Endothelial cell of umbilical vein (primary cell): ENCODE measurements around the gene ERICH3.

ENCODE experiments used
- MYC ChIP-seq: IDR thresholded peaks from one replicate; pipeline ENCODE4 v1.6.1; 2011; ENCODE audit warnings: mild to moderate bottlenecking, low read depth, low read length
- POLR2A ChIP-seq: IDR thresholded peaks from 2 replicates; pipeline ENCODE4 v1.6.1; 2012; ENCODE audit warnings: low read depth, mild to moderate bottlenecking, control low read depth, low read length
- TF ChIP-seq, protein P1 (sequence below), 2 donors: IDR thresholded peaks; 1 replicate in 1 of 2; 2 replicates in 1 of 2; pipeline ENCODE4 v1.5.1; 2011; ENCODE audit warnings: low read length in 2 of 2, mild to moderate bottlenecking in 2 of 2, moderate library complexity in 2 of 2, control low read depth in 1 of 2, inconsistent platforms in 1 of 2, low read depth in 1 of 2; ENCODE audit not compliant: insufficient read depth in 1 of 2; ENCODE audit errors: extremely low read depth in 1 of 2

DNA sequence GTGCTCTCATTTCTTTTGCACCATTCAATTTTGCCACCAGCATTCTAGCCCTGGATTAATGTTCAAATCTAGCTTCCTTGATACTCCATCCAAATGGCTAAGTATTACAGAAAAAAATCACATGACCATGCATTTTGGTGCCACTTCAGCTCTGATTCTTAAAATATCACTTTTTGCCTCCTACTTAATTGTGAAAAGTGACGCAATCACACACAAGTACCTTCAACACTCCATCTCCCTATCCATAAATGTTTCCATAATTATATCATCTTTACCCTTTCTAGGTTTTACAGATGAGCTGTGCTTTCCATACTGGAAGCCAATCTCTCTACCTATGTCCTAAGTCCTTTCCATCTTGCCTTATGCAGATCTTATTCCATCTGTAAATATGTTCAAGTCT, 43.2 kb upstream of the ERICH3 start:
- TF ChIP-seq MYC = no peak
- TF ChIP-seq, protein P1, sequence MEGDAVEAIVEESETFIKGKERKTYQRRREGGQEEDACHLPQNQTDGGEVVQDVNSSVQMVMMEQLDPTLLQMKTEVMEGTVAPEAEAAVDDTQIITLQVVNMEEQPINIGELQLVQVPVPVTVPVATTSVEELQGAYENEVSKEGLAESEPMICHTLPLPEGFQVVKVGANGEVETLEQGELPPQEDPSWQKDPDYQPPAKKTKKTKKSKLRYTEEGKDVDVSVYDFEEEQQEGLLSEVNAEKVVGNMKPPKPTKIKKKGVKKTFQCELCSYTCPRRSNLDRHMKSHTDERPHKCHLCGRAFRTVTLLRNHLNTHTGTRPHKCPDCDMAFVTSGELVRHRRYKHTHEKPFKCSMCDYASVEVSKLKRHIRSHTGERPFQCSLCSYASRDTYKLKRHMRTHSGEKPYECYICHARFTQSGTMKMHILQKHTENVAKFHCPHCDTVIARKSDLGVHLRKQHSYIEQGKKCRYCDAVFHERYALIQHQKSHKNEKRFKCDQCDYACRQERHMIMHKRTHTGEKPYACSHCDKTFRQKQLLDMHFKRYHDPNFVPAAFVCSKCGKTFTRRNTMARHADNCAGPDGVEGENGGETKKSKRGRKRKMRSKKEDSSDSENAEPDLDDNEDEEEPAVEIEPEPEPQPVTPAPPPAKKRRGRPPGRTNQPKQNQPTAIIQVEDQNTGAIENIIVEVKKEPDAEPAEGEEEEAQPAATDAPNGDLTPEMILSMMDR (IDR thresholded peaks at IDR 0.05; ENCODE audit: extremely low read depth in 1 of 2, insufficient read depth in 1 of 2, low read depth in 1 of 2, low read length in 2 of 2) = no peak
- no peak for TF ChIP-seq POLR2A
